SK-N-SH (cell line): ENCODE measurements around the gene KRTAP15-1. TPM values are rescaled to one million over a fixed set of nuclear protein-coding genes. Genes with fewer than 3 reads are reported as not detected.

ENCODE experiments used
- CTCF ChIA-PET: fragments of 300-600, 350-600 bp; formaldehyde crosslinking; extraction: SDS; loops from one replicate; lab custom pipeline; 2021; lab: Yijun Ruan, JAX
- POLR2A ChIA-PET: fragments of 350-600 bp; sonication (Branson Sonifier 250); formaldehyde crosslinking; extraction: SDS; loops from one replicate; lab custom pipeline; 2020; ENCODE audit warnings: antibody characterized with exemption, inconsistent platforms; lab: Yijun Ruan, JAX
- DNase-seq: peaks from one replicate; pipeline ENCODE4 v3.0.0; 2012
- H2AFZ ChIP-seq: fragments of 200-600 bp; sonication (generic); 2 replicates; pipeline ENCODE4 v1.8.1; 2016; ENCODE audit warnings: antibody characterized with exemption, mild to moderate bottlenecking, low read depth
- H3F3A ChIP-seq: fragments of 200-600 bp; sonication (generic); replicated peaks from 2 replicates; pipeline ENCODE3; 2016; ENCODE audit warnings: antibody characterized with exemption, mild to moderate bottlenecking; ENCODE audit not compliant: insufficient read depth
- H3K27ac ChIP-seq, 2 experiments: fragments of 200-500 bp in 1 of 2; fragments of 200-600 bp in 1 of 2; sonication (Bioruptor generic) in 1 of 2; sonication (generic), shearing (Covaris generic) in 1 of 2; 2 replicates each; pipeline versions ENCODE4 v1.5.1 to v1.6.1; 2014 to 2016; ENCODE audit warnings: low read depth in 2 of 2, inconsistent platforms in 1 of 2, low read length in 1 of 2, mild to moderate bottlenecking in 1 of 2, mixed read lengths in 1 of 2
- H3K27me3 ChIP-seq: fragments of 200-600 bp; sonication (generic), shearing (Covaris generic); 2 replicates; pipeline ENCODE4 v1.6.1; 2016; ENCODE audit warnings: mixed run types; ENCODE audit not compliant: insufficient read depth
- H3K36me3 ChIP-seq, 2 experiments: fragments of 200-500 bp in 1 of 2; fragments of 200-600 bp in 1 of 2; sonication (Bioruptor generic) in 1 of 2; sonication (generic) in 1 of 2; replicated peaks in 1 of 2; 2 replicates each; pipeline versions ENCODE3 to v1.5.1; 2014 to 2016; ENCODE audit warnings: low read length in 1 of 2, mild to moderate bottlenecking in 1 of 2; ENCODE audit not compliant: insufficient read depth in 2 of 2, control insufficient read depth in 1 of 2
- H3K4me1 ChIP-seq, 2 experiments: fragments of 200-500 bp in 1 of 2; fragments of 200-600 bp in 1 of 2; sonication (Bioruptor generic) in 1 of 2; sonication (generic), shearing (Covaris generic) in 1 of 2; 2 replicates each; pipeline versions ENCODE4 v1.5.1 to v1.6.1; 2014 to 2016; ENCODE audit warnings: low read depth in 1 of 2, low read length in 1 of 2, mixed run types in 1 of 2; ENCODE audit not compliant: insufficient read depth in 2 of 2, control insufficient read depth in 1 of 2
- H3K4me2 ChIP-seq: fragments of 200-600 bp; sonication (generic), shearing (Covaris generic); 2 replicates; pipeline ENCODE4 v1.6.1; 2017; ENCODE audit warnings: mixed run types
- H3K4me3 ChIP-seq, 2 experiments: fragments of 200-500 bp in 1 of 2; fragments of 200-600 bp in 1 of 2; sonication (Bioruptor generic) in 1 of 2; sonication (generic), shearing (Covaris generic) in 1 of 2; 2 replicates each; pipeline versions ENCODE4 v1.5.1 to v1.8.1; 2014 to 2016; ENCODE audit warnings: low read depth in 2 of 2, inconsistent platforms in 1 of 2, low read length in 1 of 2, mild to moderate bottlenecking in 1 of 2, mixed read lengths in 1 of 2, moderate library complexity in 1 of 2
- H3K79me2 ChIP-seq: fragments of 200-600 bp; sonication (generic); 2 replicates; pipeline ENCODE4 v1.8.1; 2017; ENCODE audit warnings: mild to moderate bottlenecking; ENCODE audit not compliant: insufficient read depth
- H3K9ac ChIP-seq: fragments of 200-600 bp; sonication (generic); 2 replicates; pipeline ENCODE4 v1.6.1; 2017; ENCODE audit warnings: mixed run types
- H3K9me2 ChIP-seq: fragments of 200-600 bp; sonication (generic); 2 replicates; pipeline ENCODE4 v1.6.1; 2017; ENCODE audit warnings: mixed run types
- H3K9me3 ChIP-seq: fragments of 200-600 bp; sonication (generic); 2 replicates; pipeline ENCODE4 v1.6.1; 2017; ENCODE audit warnings: mixed run types, mild to moderate bottlenecking, moderate library complexity
- H4K20me1 ChIP-seq: fragments of 200-600 bp; sonication (generic); 2 replicates; pipeline ENCODE4 v1.6.1; 2017; ENCODE audit warnings: mild to moderate bottlenecking, mixed run types; ENCODE audit not compliant: insufficient read depth
- CHD2 ChIP-seq: fragments of 150-350 bp; IDR thresholded peaks from 2 replicates; pipeline ENCODE4 v1.6.1; 2018; ENCODE audit warnings: low read length; ENCODE audit not compliant: partially characterized antibody
- ELF1 ChIP-seq: IDR thresholded peaks from 2 replicates; pipeline ENCODE4 v1.4.0; 2012
- EZH2phosphoT487 ChIP-seq: fragments of 200-600 bp; sonication (generic); IDR thresholded peaks from 2 replicates; pipeline ENCODE4 v1.6.1; 2017; ENCODE audit warnings: low read depth, mixed run types, mild to moderate bottlenecking, antibody characterized with exemption, moderate library complexity, borderline replicate concordance
- FOSL2 ChIP-seq: IDR thresholded peaks from 2 replicates; pipeline ENCODE4 v1.4.0; 2012; ENCODE audit warnings: low read depth, mild to moderate bottlenecking, moderate library complexity, borderline replicate concordance
- FOXM1 ChIP-seq: IDR thresholded peaks from 2 replicates; pipeline ENCODE4 v1.4.0; 2012; ENCODE audit warnings: low read depth, mild to moderate bottlenecking
- GATA2 ChIP-seq: sonication (generic); formaldehyde crosslinking; IDR thresholded peaks from 2 replicates; pipeline ENCODE4 v1.5.0; 2020; ENCODE audit warnings: mild to moderate bottlenecking, missing genetic modification reagents
- JUND ChIP-seq: IDR thresholded peaks from 2 replicates; pipeline ENCODE4 v1.4.0; 2012
- MXI1 ChIP-seq: IDR thresholded peaks from 2 replicates; pipeline ENCODE4 v1.6.1; 2012; ENCODE audit warnings: mild to moderate bottlenecking, low read depth, low read length, improper control_type of control experiment
- NRF1 ChIP-seq: IDR thresholded peaks from 2 replicates; pipeline ENCODE4 v1.6.1; 2012; ENCODE audit warnings: low read depth, mild to moderate bottlenecking, low read length
- RAD21 ChIP-seq: IDR thresholded peaks from 2 replicates; pipeline ENCODE4 v1.6.1; 2012; ENCODE audit warnings: mild to moderate bottlenecking, low read length
- RCOR1 ChIP-seq: fragments of 150-350 bp; IDR thresholded peaks from 2 replicates; pipeline ENCODE4 v1.6.1; 2017; ENCODE audit warnings: antibody characterized with exemption, low read length
- RFX5 ChIP-seq: IDR thresholded peaks from 2 replicates; pipeline ENCODE4 v1.6.1; 2012; ENCODE audit warnings: mild to moderate bottlenecking, improper control_type of control experiment, low read length
- RXRA ChIP-seq: IDR thresholded peaks from 2 replicates; pipeline ENCODE4 v1.4.0; 2012; ENCODE audit warnings: low read depth, mild to moderate bottlenecking, borderline replicate concordance
- SIN3A ChIP-seq: IDR thresholded peaks from 2 replicates; pipeline ENCODE4 v1.6.1; 2012; ENCODE audit warnings: low read depth, mild to moderate bottlenecking, low read length, moderate library complexity, borderline replicate concordance
- TCF12 ChIP-seq: IDR thresholded peaks from 2 replicates; pipeline ENCODE4 v1.4.0; 2012
- YY1 ChIP-seq: IDR thresholded peaks from 2 replicates; pipeline ENCODE4 v1.4.0; 2012; ENCODE audit warnings: low read depth, mild to moderate bottlenecking
- WGBS: methylation state at CpG from one replicate; pipeline ENCODE4 v1.1.6; 2017; ENCODE audit warnings: low lambda C conversion rate; 5-methylcytosine and 5-hydroxymethylcytosine counted together
- polyA plus RNA-seq, 3 experiments: library from polyadenylated mRNA; depleted of rRNA; stranded (reverse); fragments of >200 nt; gene quantifications; 2 replicates each; pipeline ENCODE4 v1.2.3, GENCODE V29; 2012
- TF ChIP-seq, protein P1 (sequence below): fragments of 200-600 bp; sonication (generic); IDR thresholded peaks from 2 replicates; pipeline ENCODE4 v1.6.1; 2017; ENCODE audit warnings: antibody characterized with exemption, mild to moderate bottlenecking, moderate library complexity
- TF ChIP-seq, protein P2 (sequence below): fragments of 150-350 bp; IDR thresholded peaks from 2 replicates; pipeline ENCODE4 v1.6.1; 2016; ENCODE audit warnings: mild to moderate bottlenecking, low read depth, low read length
- TF ChIP-seq, protein P3 (sequence below): IDR thresholded peaks from 2 replicates; pipeline ENCODE4 v1.4.0; 2012; ENCODE audit warnings: low read depth

Gene KRTAP15-1, protein sequence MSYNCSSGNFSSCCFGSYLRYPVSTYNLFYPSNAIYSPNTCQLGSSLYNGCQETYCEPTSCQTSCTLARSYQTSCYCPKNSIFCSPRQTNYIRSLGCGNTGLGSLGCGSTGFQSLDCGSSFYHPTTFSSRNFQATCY
- not detected in 2 replicates for polyA plus RNA-seq (2012; rRNA removed)
- not detected in 2 replicates for polyA plus RNA-seq (2012; cell fraction: cytosol; rRNA removed)
- not detected in 2 replicates for polyA plus RNA-seq (2012; cell fraction: nucleus; rRNA removed)

DNA sequence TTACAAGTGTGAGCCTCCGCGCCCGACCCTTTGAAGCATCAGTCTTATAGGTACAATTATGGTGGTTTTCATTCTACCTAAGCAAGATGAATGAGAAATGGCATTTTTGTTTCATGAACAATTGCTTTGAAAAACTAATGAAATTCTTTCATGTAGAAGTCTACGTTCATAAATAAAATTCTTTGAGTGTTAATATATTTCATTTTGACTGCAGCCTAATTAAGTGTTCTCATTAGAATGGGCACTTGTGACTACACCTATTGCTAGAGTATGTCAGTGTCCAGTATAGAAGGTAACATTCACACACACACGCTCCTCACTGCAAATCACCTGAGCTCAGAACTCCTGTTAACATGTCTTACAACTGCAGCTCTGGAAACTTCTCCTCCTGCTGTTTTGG lies at the start of gene KRTAP15-1:
KRTAP15-1 (plus strand) TSS at position 301 of the 400 bp plus-strand sequence; CDS start at position 354, 53 bp downstream.
- Histone ChIP-seq H3K4me1 (no peaks in the 10 kb centered on the region), H3K4me2 (no peak within 1 kb of the TSS), H3K36me3 (no peaks in the 10 kb centered on the region), H3K9me2 (no peaks in the 10 kb centered on the region), H3K9me3 (no peaks in the 10 kb centered on the region), H2AFZ (no peak within 1 kb of the TSS), H3K79me2 (no peaks in the 10 kb centered on the region), H3K9ac (no peak within 1 kb of the TSS), H3K4me3 (no peak within 1 kb of the TSS), H3K27ac (no peak within 1 kb of the TSS), H3K27me3 (peaks cover 5% of the 10 kb centered on the region; the same call in 1 of the 2 replicates), H3F3A (no peaks in the 10 kb centered on the region), H4K20me1 (no peaks in the 10 kb centered on the region)
- no peak for DNase-seq
- ChIA-PET POLR2A (no interaction called here), CTCF (no interaction called here)
- 27% methylated on average over 5 of the region's 5 CpGs for WGBS
- no peak for TF ChIP-seq NRF1
- no peak for TF ChIP-seq ELF1
- TF ChIP-seq RCOR1 = no peak

DNA sequence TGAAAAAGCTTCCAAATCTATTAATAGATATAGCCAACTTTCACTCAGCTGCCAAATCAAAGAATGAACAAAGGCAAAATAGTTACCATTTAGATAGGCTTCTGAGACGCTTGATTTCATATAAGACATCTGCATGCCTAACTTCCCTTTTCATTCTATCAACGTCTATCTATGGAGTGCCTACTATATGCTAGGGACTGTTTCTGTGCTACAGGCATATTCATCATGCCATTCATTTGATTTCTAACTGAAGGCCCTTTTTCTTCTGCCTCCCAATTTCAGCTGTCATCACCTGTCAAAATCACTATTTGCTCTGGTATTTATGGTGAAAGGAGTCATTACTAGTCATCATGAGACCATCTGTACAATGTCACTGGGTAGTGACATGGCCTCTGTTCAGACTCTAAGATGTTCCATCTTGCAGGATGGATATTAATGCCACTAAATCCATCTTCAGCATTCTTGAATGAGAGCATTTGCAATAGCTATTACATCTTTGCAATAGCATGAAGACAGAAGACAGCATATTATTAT lies 48.5 kb upstream of the KRTAP15-1 start:
- H3K36me3 ChIP-seq = no peaks in the 10 kb centered on the region
- H4K20me1 ChIP-seq = no peaks in the 10 kb centered on the region
- ChIA-PET CTCF (interaction anchor here (1.1 kb wide), 1 partner anchor 18 kb away, joined by 3 read pairs; no protein-coding TSS in a partner anchor), POLR2A (no interaction called here)
- H3K27me3 ChIP-seq = peaks cover 9% of the 10 kb centered on the region
- H2AFZ ChIP-seq = no peak overlapping the region
- H3F3A ChIP-seq = no peaks in the 10 kb centered on the region
- no peak overlapping the region for H3K4me3 ChIP-seq
- no peak overlapping the region for H3K27ac ChIP-seq
- no peak overlapping the region for H3K4me2 ChIP-seq
- no peak overlapping the region for H3K9ac ChIP-seq
- TF ChIP-seq FOSL2 (no peak), YY1 (no peak), NRF1 (no peak), MXI1 (no peak), TCF12 (no peak), FOXM1 (no peak), EZH2phosphoT487 (no peak)
- TF ChIP-seq, all 33 proteins: peak for 0
- WGBS = 0% methylated on average over 2 of the region's 2 CpGs
- Histone ChIP-seq H3K9me3 (no peaks in the 10 kb centered on the region), H3K79me2 (no peaks in the 10 kb centered on the region), H3K9me2 (no peaks in the 10 kb centered on the region), H3K4me1 (no peaks in the 10 kb centered on the region)
- no peak for DNase-seq

DNA sequence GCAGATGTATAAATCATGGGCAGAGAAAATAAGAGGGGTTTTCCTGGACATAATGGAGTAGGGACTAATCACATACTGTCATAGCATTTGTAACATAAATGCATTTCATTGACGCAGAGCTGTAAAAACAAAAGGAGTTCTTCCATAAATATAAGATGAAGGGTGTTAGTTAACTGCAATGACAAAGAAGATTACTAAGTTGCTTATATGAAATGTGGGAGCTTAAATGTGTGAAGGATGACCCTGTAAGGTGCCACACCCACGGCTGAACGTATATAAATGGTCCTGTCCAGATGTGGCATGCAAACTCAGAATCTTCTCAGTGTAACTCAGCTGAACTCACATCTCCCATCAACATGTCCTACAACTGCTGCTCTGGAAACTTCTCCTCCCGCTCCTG lies 44.3 kb upstream of the KRTAP15-1 start, which contains the start of gene KRTAP13-1:
KRTAP13-1 (plus strand) TSS at position 301 of the 400 bp plus-strand sequence; CDS start at position 357, 56 bp downstream.
- WGBS = 3% methylated on average over 4 of the region's 4 CpGs
- no peak within 1 kb of the TSS for H3K4me2 ChIP-seq
- H3K9ac ChIP-seq = no peak within 1 kb of the TSS
- H2AFZ ChIP-seq = no peak within 1 kb of the TSS
- no peak within 1 kb of the TSS for H3K4me3 ChIP-seq
- no peak for DNase-seq
- no peaks in the 10 kb centered on the region for H3K9me3 ChIP-seq
- H3F3A ChIP-seq = no peaks in the 10 kb centered on the region
- no peaks in the 10 kb centered on the region for H3K9me2 ChIP-seq
- peaks cover 9% of the 10 kb centered on the region for H3K27me3 ChIP-seq
- no peaks in the 10 kb centered on the region for H3K36me3 ChIP-seq
- no peak within 1 kb of the TSS for H3K27ac ChIP-seq
- ChIA-PET CTCF (no interaction called here), POLR2A (no interaction called here)
- no peaks in the 10 kb centered on the region for H3K79me2 ChIP-seq
- H4K20me1 ChIP-seq = no peaks in the 10 kb centered on the region
- H3K4me1 ChIP-seq = no peaks in the 10 kb centered on the region
- no peak for TF ChIP-seq RAD21
- TF ChIP-seq ELF1 = no peak
- no peak for TF ChIP-seq FOSL2
- TF ChIP-seq, protein P1, sequence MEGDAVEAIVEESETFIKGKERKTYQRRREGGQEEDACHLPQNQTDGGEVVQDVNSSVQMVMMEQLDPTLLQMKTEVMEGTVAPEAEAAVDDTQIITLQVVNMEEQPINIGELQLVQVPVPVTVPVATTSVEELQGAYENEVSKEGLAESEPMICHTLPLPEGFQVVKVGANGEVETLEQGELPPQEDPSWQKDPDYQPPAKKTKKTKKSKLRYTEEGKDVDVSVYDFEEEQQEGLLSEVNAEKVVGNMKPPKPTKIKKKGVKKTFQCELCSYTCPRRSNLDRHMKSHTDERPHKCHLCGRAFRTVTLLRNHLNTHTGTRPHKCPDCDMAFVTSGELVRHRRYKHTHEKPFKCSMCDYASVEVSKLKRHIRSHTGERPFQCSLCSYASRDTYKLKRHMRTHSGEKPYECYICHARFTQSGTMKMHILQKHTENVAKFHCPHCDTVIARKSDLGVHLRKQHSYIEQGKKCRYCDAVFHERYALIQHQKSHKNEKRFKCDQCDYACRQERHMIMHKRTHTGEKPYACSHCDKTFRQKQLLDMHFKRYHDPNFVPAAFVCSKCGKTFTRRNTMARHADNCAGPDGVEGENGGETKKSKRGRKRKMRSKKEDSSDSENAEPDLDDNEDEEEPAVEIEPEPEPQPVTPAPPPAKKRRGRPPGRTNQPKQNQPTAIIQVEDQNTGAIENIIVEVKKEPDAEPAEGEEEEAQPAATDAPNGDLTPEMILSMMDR = no peak
- TF ChIP-seq RXRA = no peak
- TF ChIP-seq CHD2 = no peak
- TF ChIP-seq EZH2phosphoT487 = no peak
- TF ChIP-seq RFX5 = no peak
- TF ChIP-seq GATA2 = no peak
- TF ChIP-seq, protein P2, sequence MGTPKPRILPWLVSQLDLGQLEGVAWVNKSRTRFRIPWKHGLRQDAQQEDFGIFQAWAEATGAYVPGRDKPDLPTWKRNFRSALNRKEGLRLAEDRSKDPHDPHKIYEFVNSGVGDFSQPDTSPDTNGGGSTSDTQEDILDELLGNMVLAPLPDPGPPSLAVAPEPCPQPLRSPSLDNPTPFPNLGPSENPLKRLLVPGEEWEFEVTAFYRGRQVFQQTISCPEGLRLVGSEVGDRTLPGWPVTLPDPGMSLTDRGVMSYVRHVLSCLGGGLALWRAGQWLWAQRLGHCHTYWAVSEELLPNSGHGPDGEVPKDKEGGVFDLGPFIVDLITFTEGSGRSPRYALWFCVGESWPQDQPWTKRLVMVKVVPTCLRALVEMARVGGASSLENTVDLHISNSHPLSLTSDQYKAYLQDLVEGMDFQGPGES = no peak
- TF ChIP-seq, protein P3, sequence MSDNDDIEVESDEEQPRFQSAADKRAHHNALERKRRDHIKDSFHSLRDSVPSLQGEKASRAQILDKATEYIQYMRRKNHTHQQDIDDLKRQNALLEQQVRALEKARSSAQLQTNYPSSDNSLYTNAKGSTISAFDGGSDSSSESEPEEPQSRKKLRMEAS = no peak
- no peak for TF ChIP-seq SIN3A
- no peak for TF ChIP-seq JUND
